Heart left ventricle (tissue), 16 donors: ENCODE results near the gene DENND6B. TPM values are rescaled to one million over a fixed set of nuclear protein-coding genes. Genes with fewer than 3 reads are reported as not detected.

Experiments
- ATAC-seq, 4 donors: fragments of 200-7000 bp; cut with Tn5 transposase; one replicate each; pipeline ENCODE4 v1.9.1; 2020 to 2022; ENCODE audit warnings: moderate library complexity in 4 of 4, mild to moderate bottlenecking in 3 of 4, moderate number of reproducible peaks in 1 of 4
- DNase-seq, 5 donors: peaks; one replicate each; pipeline ENCODE4 v3.0.0-alpha.2; 2020
- H3K27ac ChIP-seq, 12 donors: fragments of 200-600 bp; sonication (generic) in 4 of 12; one replicate each; pipeline versions ENCODE4 v1.5.0 to v1.8.0; 2016 to 2022; ENCODE audit warnings: mild to moderate bottlenecking in 2 of 12
- H3K27me3 ChIP-seq, 9 donors: fragments of 200-600 bp; sonication (generic) in 2 of 9; one replicate each; pipeline versions ENCODE4 v1.5.1 to v1.8.0; 2016 to 2022; ENCODE audit warnings: mild to moderate bottlenecking in 3 of 9
- H3K36me3 ChIP-seq, 9 donors: fragments of 200-600 bp; sonication (generic) in 2 of 9; one replicate each; pipeline versions ENCODE4 v1.5.0 to v1.8.0; 2018 to 2022; ENCODE audit warnings: mild to moderate bottlenecking in 2 of 9
- H3K4me1 ChIP-seq, 12 donors: fragments of 200-600 bp; sonication (generic) in 4 of 12; one replicate each; pipeline versions ENCODE4 v1.5.0 to v1.8.0; 2016 to 2022; ENCODE audit warnings: mild to moderate bottlenecking in 3 of 12
- H3K4me3 ChIP-seq, 12 donors: fragments of 200-600 bp; sonication (generic) in 4 of 12; one replicate each; pipeline versions ENCODE4 v1.5.0 to v1.8.0; 2017 to 2022; ENCODE audit warnings: mild to moderate bottlenecking in 9 of 12, moderate library complexity in 4 of 12
- H3K9me3 ChIP-seq, 12 donors: fragments of 200-600 bp; sonication (generic) in 4 of 12; one replicate each; pipeline versions ENCODE4 v1.5.0 to v1.8.0; 2016 to 2022; ENCODE audit warnings: mild to moderate bottlenecking in 1 of 12
- POLR2A ChIP-seq, 2 donors: fragments of 450-650 bp; IDR thresholded peaks; one replicate each; pipeline ENCODE4 v1.6.1; 2017; ENCODE audit warnings: antibody characterized with exemption in 2 of 2, mild to moderate bottlenecking in 2 of 2, moderate library complexity in 2 of 2
- WGBS, 4 donors: extraction: QIAGEN DNeasy Blood & Tissue Kit in 2 of 4; methylation state at CpG; one replicate each; pipeline versions ENCODE4 v1.1.5 to v1.1.7; 2013 to 2018; 5-methylcytosine and 5-hydroxymethylcytosine counted together
- intact Hi-C, 10 donors: fragments of 100-400 bp; cut with DNase I; formaldehyde crosslinking; loops; one replicate each; pipeline versions ENCODE4 v1.11.1 to v1.14.2; 2022
- polyA plus RNA-seq, 2 donors: library from polyadenylated mRNA; stranded (reverse); fragments of 200-250 nt; gene quantifications; one replicate each; pipeline ENCODE4 v1.2.3, GENCODE V29; 2013
- total RNA-seq, 9 donors: library from RNA; depleted of rRNA in 2 of 9; stranded (reverse); fragments of >200 nt in 2 of 9; fragmentation: NEBNext Ultra II Directional in 3 of 9; extraction: Animal tissue kit (Norgen Biotek cat#: 25700) in 3 of 9; gene quantifications; one replicate each; pipeline versions ENCODE4 v1.1.0 to v1.2.4, GENCODE V29; 2016 to 2023
- TF ChIP-seq, protein P1 (sequence below), 12 donors: fragments of 200-600 bp; sonication (generic) in 4 of 12; IDR thresholded peaks; one replicate each; pipeline versions ENCODE4 v1.5.0 to v1.8.0; 2018 to 2022; ENCODE audit warnings: antibody characterized with exemption in 12 of 12, mild to moderate bottlenecking in 5 of 12
- donor health status: ischemic (EF 13 %, LVEDD 7.1; RV severe dilation, severe dysfunction).
- donor health status: healthy with polysubstance abuse.
- donor health status: DM: no; HTN: yes; CAD: no.
- donor health status: DM: no; HTN: no; CAD: no.
- donor health status: ischemic (EF 25% LVEDD 6.9; RV normal size, moderate dysfunction).
- donor health status: ischemic (EF 25% LVEDD 5.7; RV mildly dilated, moderate dysfunction).
- donor health status: healthy.
- donor health status: DM: yes; HTN: yes; CAD: no.
- donor health status: ischemic (EF 35%, LVEDD 5.7; RV mildly dilated, moderate dysfunction).
- donor health status: nonischemic (EF 11% LVEDD 7.7; RV severe dilation, severe dysfunction).
- donor health status: DM: yes; HTN: yes; CAD: no.
- donor health status: PGD.
- donor health status: ischemic (EF 29% LVEDD 5.4; RV normal size, mild dysfunction).
- donor health status: nonischemic (EF 23%, LVEDD 6.1; RV moderate dilation, normal function).

DENND6B gene
- total and polyA plus RNA-seq, 11 donors, result 1.0 to 3.2 (median 1.5) TPM

DNA sequence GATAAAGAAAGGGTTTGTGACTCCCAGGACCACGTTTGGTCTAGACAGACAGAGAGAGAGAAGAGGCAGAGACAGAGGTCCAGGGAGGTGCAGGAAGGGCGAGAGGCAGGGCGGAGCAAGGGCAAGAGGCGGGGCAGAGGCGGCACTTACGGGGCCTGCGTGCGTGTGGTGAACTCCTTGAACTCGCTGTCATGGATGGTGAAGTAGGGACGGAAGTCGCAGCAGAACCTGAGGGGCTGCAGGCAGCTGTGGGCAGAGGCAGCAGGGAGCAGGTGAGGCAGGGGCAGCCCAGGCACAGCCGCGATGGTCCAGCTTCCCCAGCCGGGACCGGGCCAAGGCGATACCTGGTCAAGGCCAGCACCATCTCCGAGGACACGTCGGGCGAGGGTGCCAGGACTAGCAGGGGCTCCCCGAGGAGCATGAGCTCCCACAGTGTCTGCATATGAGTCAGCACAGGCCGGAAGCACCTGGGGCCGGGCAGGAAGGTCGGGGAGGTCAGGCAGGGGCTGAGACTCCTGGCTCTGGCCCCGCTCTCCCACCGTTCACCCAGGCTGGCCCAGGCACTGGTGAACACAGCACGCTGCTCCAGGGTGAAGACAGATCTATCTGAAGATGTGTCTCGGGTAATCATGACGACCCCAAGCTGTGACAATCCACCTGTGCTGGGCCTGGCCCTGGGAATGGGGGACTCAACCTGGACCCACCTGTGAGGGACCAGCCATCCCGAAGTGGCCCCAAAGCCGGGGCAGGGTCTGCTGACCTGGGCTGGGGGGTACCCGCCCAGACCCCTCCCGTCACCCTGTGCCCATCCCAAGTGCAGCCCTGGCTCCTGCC is 12.1 kb downstream of the DENND6B start:
- Histone ChIP-seq H3K36me3 (no peaks in the 10 kb centered on the region), H3K4me3 (peak overlapping the region in 7 of 12 donors; percentile 1 to 50 (median 14)), H3K4me1 (peaks cover 0 to 23% (median 4%) of the 10 kb centered on the region in 12 donors), H3K27me3 (no peaks in the 10 kb centered on the region), H3K27ac (peak overlapping the region in 1 of 12 donors; percentile 71), H3K9me3 (no peaks in the 10 kb centered on the region)
- no peak for TF ChIP-seq POLR2A (IDR thresholded peaks at IDR 0.05)
- TF ChIP-seq, protein P1, sequence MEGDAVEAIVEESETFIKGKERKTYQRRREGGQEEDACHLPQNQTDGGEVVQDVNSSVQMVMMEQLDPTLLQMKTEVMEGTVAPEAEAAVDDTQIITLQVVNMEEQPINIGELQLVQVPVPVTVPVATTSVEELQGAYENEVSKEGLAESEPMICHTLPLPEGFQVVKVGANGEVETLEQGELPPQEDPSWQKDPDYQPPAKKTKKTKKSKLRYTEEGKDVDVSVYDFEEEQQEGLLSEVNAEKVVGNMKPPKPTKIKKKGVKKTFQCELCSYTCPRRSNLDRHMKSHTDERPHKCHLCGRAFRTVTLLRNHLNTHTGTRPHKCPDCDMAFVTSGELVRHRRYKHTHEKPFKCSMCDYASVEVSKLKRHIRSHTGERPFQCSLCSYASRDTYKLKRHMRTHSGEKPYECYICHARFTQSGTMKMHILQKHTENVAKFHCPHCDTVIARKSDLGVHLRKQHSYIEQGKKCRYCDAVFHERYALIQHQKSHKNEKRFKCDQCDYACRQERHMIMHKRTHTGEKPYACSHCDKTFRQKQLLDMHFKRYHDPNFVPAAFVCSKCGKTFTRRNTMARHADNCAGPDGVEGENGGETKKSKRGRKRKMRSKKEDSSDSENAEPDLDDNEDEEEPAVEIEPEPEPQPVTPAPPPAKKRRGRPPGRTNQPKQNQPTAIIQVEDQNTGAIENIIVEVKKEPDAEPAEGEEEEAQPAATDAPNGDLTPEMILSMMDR (IDR thresholded peaks at IDR 0.05), result no peak
- ATAC-seq, result peak in 3 of 4 donors; percentile 51 to 74 (median 62)
- WGBS, 4 donors, result 59 to 70% (median 60%) methylated on average over 11 to 33 of the region's 33 CpGs
- intact Hi-C loops, result no loop called here
- peak in 4 of 5 donors; percentile 43 to 86 (median 56) for DNase-seq

DNA sequence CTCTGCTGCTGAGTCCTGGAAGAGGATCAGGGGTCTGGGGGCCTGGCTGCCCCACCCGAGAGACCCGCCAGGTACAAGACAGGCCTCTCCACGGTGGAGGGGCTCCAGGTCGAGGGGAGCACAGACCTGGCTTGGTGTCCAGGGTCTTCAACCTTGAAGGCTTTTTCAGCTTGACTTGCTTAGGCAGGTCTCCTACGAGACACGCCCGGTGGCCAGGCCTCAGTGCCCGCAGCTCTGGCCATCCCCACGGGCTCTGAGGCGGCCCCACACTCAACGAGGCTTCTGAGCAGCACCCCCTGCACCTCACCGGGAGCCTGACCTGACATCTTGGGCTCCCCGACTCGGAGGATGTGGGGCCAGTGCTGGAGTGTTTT is 12.7 kb downstream of the DENND6B start:
- Histone ChIP-seq H3K4me1 (peaks cover 0 to 29% (median 9%) of the 10 kb centered on the region in 12 donors), H3K27me3 (no peaks in the 10 kb centered on the region), H3K36me3 (no peaks in the 10 kb centered on the region), H3K27ac (peak overlapping the region in 1 of 12 donors; percentile 71), H3K9me3 (no peaks in the 10 kb centered on the region), H3K4me3 (peak overlapping the region in 6 of 12 donors; percentile 1 to 50 (median 16))
- intact Hi-C loops, result no loop called here
- TF ChIP-seq POLR2A (IDR thresholded peaks at IDR 0.05), result no peak
- ATAC-seq (no peak), DNase-seq (no peak)
- 29 to 72% (median 69%) methylated on average over 4 to 14 of the region's 14 CpGs for WGBS, 4 donors

DNA sequence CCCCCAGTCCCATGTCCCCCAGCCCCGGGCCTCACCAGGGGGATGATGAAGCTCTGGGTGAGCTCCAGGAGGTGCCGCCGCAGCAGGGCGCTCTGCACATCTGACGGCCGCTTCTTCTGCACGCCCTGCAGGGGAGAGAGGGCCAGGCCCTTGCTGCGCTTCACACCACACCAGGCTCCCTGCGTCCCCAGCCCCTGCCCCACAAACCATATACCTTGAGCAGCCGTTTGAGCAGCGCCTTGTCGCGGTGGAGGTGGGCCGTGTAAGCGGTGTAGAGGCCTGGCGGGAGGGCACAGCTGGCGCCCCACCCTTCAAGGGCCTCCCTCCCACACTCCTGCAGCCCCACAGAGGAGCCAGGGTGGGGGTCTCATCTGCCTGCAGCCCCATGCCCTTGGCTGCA is 13.2 kb downstream of the DENND6B start:
- ATAC-seq (no peak), DNase-seq (no peak)
- intact Hi-C loops, result no loop called here
- H3K27me3 ChIP-seq, result no peaks in the 10 kb centered on the region
- WGBS, 4 donors, result 87 to 91% (median 91%) methylated on average over 8 to 17 of the region's 17 CpGs; no CpG with 5 or more reads in 1 of the 4 donors
- no peak overlapping the region for H3K4me3 ChIP-seq
- TF ChIP-seq, protein P1 (IDR thresholded peaks at IDR 0.05), result no peak
- TF ChIP-seq POLR2A (IDR thresholded peaks at IDR 0.05), result no peak
- no peaks in the 10 kb centered on the region for H3K36me3 ChIP-seq
- no peaks in the 10 kb centered on the region for H3K9me3 ChIP-seq
- H3K27ac ChIP-seq, result no peak overlapping the region
- peaks cover 0 to 34% (median 13%) of the 10 kb centered on the region in 12 donors for H3K4me1 ChIP-seq

DNA sequence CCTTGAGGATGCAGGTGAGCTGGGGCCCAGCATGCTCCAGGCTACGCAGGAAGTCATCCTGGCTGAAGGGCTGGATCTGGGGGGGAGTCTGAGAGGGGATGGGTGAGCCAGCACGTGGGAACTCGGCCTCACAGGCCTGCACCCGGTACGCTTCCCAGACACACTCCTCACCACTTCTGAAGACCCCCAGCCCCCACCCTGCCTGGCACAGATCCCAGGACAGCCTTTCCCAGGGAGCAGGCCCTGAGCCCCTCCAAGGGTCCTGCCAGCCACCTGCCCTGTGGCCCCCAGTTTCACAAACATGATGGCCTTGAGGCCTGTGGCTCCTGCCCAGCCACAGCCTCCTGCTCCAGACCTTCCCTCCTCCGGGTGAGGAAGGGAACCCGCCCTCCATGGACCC is 13.8 kb downstream of the DENND6B start:
- no peak overlapping the region for H3K27ac ChIP-seq
- intact Hi-C loops, result no loop called here
- no peaks in the 10 kb centered on the region for H3K36me3 ChIP-seq
- TF ChIP-seq POLR2A (IDR thresholded peaks at IDR 0.05), result no peak
- TF ChIP-seq, protein P1 (IDR thresholded peaks at IDR 0.05), result no peak
- H3K4me1 ChIP-seq, result peaks cover 0 to 39% (median 18%) of the 10 kb centered on the region in 12 donors
- ATAC-seq (no peak), DNase-seq (peak in 1 of 5 donors; percentile 15)
- H3K9me3 ChIP-seq, result no peaks in the 10 kb centered on the region
- H3K27me3 ChIP-seq, result no peaks in the 10 kb centered on the region
- 78 to 100% (median 82%) methylated on average over 2 to 7 of the region's 7 CpGs for WGBS, 4 donors
- no peak overlapping the region for H3K4me3 ChIP-seq
